Measurements from ENCODE around the gene WDR81.
"Not testable (repeated sequence)": the region's sequence is repeated elsewhere in the genome, so short reads cannot be mapped to it uniquely, and the experiment has no call there.

GRCh38 chr17:1708791-1709346 lies 15.6 kb upstream of the WDR81 start:
- not testable (repeated sequence) for TF ChIP-seq POLR2A, CTCF (IDR thresholded peaks at IDR 0.05)

Measured in esophagus squamous epithelium (tissue), 4 donors.